ENCODE data around the gene NCAM1. TPM values are rescaled to one million over a fixed set of nuclear protein-coding genes. Genes with fewer than 3 reads are reported as not detected.

NCAM1 gene
- total RNA-seq, 4 donors from 2014 or later: 0.98 to 1.3 (median 1.2) TPM

- TF ChIP-seq, protein P1, sequence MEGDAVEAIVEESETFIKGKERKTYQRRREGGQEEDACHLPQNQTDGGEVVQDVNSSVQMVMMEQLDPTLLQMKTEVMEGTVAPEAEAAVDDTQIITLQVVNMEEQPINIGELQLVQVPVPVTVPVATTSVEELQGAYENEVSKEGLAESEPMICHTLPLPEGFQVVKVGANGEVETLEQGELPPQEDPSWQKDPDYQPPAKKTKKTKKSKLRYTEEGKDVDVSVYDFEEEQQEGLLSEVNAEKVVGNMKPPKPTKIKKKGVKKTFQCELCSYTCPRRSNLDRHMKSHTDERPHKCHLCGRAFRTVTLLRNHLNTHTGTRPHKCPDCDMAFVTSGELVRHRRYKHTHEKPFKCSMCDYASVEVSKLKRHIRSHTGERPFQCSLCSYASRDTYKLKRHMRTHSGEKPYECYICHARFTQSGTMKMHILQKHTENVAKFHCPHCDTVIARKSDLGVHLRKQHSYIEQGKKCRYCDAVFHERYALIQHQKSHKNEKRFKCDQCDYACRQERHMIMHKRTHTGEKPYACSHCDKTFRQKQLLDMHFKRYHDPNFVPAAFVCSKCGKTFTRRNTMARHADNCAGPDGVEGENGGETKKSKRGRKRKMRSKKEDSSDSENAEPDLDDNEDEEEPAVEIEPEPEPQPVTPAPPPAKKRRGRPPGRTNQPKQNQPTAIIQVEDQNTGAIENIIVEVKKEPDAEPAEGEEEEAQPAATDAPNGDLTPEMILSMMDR (IDR thresholded peaks at IDR 0.05; ENCODE audit: low read depth): no peak
Measured at GRCh38 chr11:112962579-112963367, 1.6 kb downstream of the NCAM1 start.

GRCh38 chr11:112963368-112963955, 2.2 kb downstream of the NCAM1 start:
- TF ChIP-seq, protein P1 (IDR thresholded peaks at IDR 0.05; ENCODE audit: low read depth): no peak

DNA sequence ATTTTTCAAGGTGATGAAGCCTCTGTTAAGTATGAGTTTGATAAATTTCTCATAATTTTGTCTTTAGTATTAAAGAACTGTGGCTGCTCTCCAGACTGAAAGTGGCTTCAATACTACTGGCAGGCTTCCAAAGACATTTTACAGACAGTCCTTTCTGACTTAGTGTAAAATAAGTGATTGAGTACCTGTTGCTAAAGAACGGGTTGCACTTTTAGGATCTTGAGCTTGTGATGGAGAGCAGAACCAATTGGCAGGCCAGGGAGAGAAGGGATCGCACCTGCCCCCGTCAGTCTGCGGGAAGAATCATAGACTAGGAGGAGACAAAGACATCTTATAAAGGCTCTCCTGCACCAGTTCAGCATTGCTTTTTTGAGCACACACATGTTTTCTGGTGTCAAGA, 4.4 kb downstream of the NCAM1 start:
- TF ChIP-seq, protein P1 (IDR thresholded peaks at IDR 0.05; ENCODE audit: low read depth): no peak

DNA sequence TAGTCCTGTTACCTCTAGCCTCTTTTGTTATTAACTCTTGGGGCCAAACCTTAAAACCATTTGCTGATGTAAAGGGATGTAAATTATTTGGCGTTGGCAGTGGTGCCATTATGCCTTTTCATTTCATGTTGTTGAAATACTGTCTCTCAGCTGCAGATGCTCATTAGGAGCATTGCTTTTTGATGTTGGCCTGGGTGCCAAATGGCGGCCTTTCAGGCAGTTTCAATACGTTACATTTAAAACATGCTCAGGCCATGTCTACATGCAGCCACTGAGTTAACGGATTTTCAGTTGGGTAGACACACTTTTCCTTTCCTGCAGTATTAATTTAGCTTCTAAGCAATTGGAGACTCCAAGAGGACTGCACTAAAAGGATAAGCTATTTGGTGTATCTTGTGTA, 5.3 kb downstream of the NCAM1 start:
- TF ChIP-seq, protein P1 (IDR thresholded peaks at IDR 0.05; ENCODE audit: low read depth): no peak

DNA sequence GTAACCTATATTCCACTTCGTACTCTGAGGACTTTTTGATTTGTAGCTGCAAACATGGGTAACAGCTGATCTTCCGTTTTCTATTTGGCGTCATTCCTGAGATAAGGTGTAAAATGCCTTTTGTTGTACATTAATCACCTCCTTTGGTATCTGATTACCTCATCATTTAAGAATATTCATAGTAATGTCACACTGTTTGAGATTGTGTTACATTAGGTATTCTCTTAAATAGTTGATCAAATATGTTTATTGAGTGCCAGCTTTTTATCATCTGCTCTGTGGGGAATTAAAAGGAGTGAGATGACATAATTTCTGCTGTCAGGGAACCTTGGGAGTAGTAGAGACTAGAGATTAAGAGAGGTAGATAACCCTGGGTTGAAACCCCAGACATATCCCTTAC, 5.9 kb downstream of the NCAM1 start:
- TF ChIP-seq, protein P1 (IDR thresholded peaks at IDR 0.05; ENCODE audit: low read depth): no peak

DNA sequence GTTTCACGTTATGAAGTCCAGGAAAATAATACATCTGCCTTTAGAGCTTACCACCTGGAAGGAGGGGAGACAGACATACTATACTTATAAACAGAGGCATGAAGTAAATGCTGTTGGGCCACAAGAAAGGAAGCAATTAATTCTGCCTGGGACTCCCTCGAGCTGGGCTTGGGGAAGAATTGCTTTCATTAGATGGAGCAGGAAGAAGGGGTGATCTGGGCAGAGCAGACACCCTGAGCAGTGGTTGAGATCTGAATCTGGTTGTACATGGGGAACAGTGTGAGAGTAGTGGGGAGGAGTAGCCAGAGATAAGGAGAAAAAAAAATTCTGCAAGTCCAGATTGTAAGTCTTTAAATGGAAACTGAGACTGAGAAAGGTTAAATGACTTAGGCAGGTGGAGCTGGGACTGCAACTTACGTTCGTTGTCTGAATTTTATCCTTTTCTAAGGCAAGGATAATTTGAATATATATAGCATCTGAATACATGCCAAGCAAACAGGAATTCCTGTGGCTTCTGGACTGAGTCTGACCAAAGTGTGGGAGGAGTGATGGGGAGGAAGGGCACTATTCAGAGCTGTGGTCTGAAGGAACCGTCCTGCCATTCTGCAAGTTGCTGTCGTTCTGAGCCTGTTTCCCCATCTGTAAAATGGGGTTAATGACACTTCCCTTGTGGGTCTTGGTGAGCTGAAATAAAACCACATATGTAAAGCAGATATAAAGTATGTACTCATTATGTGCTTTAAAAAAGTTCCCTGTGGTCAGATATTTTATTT, 7.9 kb downstream of the NCAM1 start:
- TF ChIP-seq, protein P1 (IDR thresholded peaks at IDR 0.05; ENCODE audit: low read depth): no peak

GRCh38 chr11:112971195-112971594, 10.0 kb downstream of the NCAM1 start:
- TF ChIP-seq, protein P1 (IDR thresholded peaks at IDR 0.05; ENCODE audit: low read depth): no peak
